Stimulated activated CD4-positive, alpha-beta T cell treated with anti-CD3 and anti-CD28 coated beads, Interleukin-1b, Interleukin-23, amount 100 ng/mL, for 48 hours (primary cell): ENCODE results near the gene PTPRN2.

Experiments
- DNase-seq: peaks from one replicate; pipeline ENCODE4 v3.0.0-alpha.2; 2020

PTPRN2 gene

GRCh38 chr7:157977717-157978496, 609.7 kb downstream of the PTPRN2 start:
- DNase-seq: no peak

GRCh38 chr7:157977306-157977705, 610.3 kb downstream of the PTPRN2 start:
- no peak for DNase-seq

GRCh38 chr7:157976406-157976805, 611.2 kb downstream of the PTPRN2 start:
- no peak for DNase-seq

- DNase-seq: no peak
These were observed 611.9 kb downstream of the PTPRN2 start for GRCh38 chr7:157975401-157976372.

- DNase-seq: no peak
These were observed 612.9 kb downstream of the PTPRN2 start for GRCh38 chr7:157974678-157975230.

GRCh38 chr7:157973971-157974677, 613.5 kb downstream of the PTPRN2 start:
- DNase-seq: no peak

GRCh38 chr7:157972914-157973313, 614.7 kb downstream of the PTPRN2 start:
- no peak for DNase-seq

GRCh38 chr7:157971501-157971900, 616.1 kb downstream of the PTPRN2 start:
- DNase-seq: no peak

- no peak for DNase-seq
These were observed 616.9 kb downstream of the PTPRN2 start for GRCh38 chr7:157970744-157971143.

- no peak for DNase-seq
These were observed 617.6 kb downstream of the PTPRN2 start for GRCh38 chr7:157969995-157970394.

- no peak for DNase-seq
These were observed 621.1 kb downstream of the PTPRN2 start for GRCh38 chr7:157966490-157966889.

- DNase-seq: no peak
These were observed 623.1 kb downstream of the PTPRN2 start for GRCh38 chr7:157964521-157964920.

- no peak for DNase-seq
These were observed 623.6 kb downstream of the PTPRN2 start for GRCh38 chr7:157964016-157964415.

GRCh38 chr7:157963526-157963925, 624.1 kb downstream of the PTPRN2 start:
- no peak for DNase-seq

GRCh38 chr7:157962458-157963306, 624.9 kb downstream of the PTPRN2 start:
- DNase-seq: no peak

GRCh38 chr7:157961731-157962457, 625.7 kb downstream of the PTPRN2 start:
- no peak for DNase-seq

GRCh38 chr7:157955348-157955999, 632.1 kb downstream of the PTPRN2 start:
- no peak for DNase-seq

GRCh38 chr7:157954901-157955300, 632.7 kb downstream of the PTPRN2 start:
- DNase-seq: no peak

GRCh38 chr7:157952841-157953645, 634.6 kb downstream of the PTPRN2 start:
- DNase-seq: no peak
